ENCODE data around the gene GPR68. TPM values are rescaled to one million over a fixed set of nuclear protein-coding genes. Genes with fewer than 3 reads are reported as not detected.

Gene GPR68
- total RNA-seq, 2 experiments from 2014 or later: 0.13 to 0.84 TPM

DNA sequence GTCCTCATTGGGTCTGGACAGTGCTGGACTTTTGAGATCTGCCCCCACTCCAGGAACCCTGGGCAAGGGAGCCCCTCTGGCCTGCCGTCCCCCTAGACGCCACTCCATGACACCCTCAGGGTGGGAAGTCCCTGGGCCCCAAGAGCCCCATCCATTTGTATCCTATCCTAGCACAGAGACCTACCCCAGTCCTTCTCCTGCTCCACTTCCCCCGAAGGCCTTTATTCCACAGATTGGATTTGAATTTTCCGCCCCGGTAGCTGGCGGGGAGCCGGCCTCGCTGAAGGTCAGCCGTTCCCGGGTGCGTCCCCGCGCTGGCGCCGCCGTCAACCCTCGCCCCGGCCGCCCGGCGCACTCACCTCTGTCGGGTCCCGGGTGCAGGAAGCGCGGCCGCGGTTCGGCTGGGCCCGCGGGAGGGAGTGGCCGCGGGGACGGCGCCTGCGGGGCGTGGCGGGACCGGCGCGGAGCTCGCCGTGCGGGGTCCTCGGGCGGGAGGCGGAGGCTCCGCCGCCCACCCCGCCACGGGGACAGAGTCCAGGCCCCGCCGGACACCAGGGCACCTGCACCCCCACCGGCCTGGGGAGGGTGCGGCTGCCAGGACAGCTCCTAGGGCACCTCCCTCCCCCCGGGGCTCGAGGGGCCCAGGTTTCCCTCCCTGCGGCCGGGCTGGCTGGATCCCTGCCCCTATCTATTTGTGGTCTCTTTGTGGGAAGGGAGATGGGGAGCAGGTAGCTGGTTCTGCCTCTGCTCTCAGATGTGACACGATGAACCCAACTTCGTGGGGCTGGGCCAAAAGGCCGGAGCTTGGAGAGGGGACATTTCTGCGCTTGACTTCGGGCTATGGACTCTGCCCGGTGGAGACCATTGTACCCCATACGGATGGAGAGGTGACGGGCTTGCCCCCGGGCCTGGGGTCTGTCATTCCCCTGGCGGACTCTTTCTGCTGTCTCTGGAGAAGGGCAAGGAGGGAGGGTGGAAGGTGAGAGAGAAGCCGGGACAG, 19.9 kb upstream of the GPR68 start:
- no peaks in the 10 kb centered on the region for H3K9me2 ChIP-seq (ENCODE audit: insufficient read depth, low read length)
- no peaks in the 10 kb centered on the region for H4K20me1 ChIP-seq (ENCODE audit: insufficient read depth, low read length)
- no peak overlapping the region for H3K4me2 ChIP-seq (ENCODE audit: low read length)
- H3K4me3 ChIP-seq (ENCODE audit: low read depth, low read length, poor library complexity, severe bottlenecking): no peak overlapping the region
- intact Hi-C loops (cut with micrococcal nuclease; ENCODE audit: unreplicated experiment): no loop called here
- H3K4me1 ChIP-seq (ENCODE audit: insufficient read depth, low read length, poor library complexity, severe bottlenecking): peaks cover 6% of the 10 kb centered on the region
- no peaks in the 10 kb centered on the region for H3K9me3 ChIP-seq (ENCODE audit: low read length)
- H3K27ac ChIP-seq (ENCODE audit: low read depth, low read length, poor library complexity, severe bottlenecking): no peak overlapping the region
- POLR2A ChIA-PET: interaction anchor here (1.2 kb wide), 1 partner anchor 12 kb away, joined by 3 read pairs; no protein-coding TSS in a partner anchor
- no peak overlapping the region for H2AFZ ChIP-seq (ENCODE audit: low read length)
- no peaks in the 10 kb centered on the region for H3K79me2 ChIP-seq (ENCODE audit: insufficient read depth, low read depth, low read length)
- CTCF ChIA-PET (ENCODE audit: unreplicated experiment): no interaction called here
- no peak for DNase-seq (ENCODE audit: low spot score)
- no TSS peak for BruUV-seq (replicated peaks)
- H3K36me3 ChIP-seq (ENCODE audit: insufficient read depth, low read length): peaks cover 19% of the 10 kb centered on the region
- TF ChIP-seq EZH2phosphoT487 (IDR thresholded peaks at IDR 0.05; ENCODE audit: borderline replicate concordance, low read depth, low read length): no peak

DNA sequence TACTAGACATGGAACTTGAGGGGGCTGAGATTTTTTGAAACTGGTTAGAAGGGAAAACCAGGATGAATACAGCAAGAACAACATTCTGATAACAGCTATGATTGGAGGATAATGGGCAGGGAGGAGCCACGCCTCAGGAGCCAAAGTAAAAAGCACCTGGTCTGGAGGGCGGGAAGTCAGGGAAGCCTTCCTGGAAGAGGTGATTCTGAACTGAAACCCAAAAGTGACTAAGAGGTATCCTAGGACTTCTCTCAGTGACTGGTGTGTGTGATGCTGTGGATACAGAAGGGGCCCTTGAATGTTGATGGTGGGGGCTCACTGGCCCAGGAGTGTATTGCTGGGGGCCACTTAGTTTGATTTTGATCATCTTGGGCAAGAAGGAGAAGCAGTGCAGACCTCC, 18.8 kb upstream of the GPR68 start:
- Histone ChIP-seq H3K4me1 (ENCODE audit: insufficient read depth, low read length, poor library complexity, severe bottlenecking) (peaks cover 6% of the 10 kb centered on the region), H3K27ac (ENCODE audit: low read depth, low read length, poor library complexity, severe bottlenecking) (no peak overlapping the region), H3K4me3 (ENCODE audit: low read depth, low read length, poor library complexity, severe bottlenecking) (no peak overlapping the region), H3K36me3 (ENCODE audit: insufficient read depth, low read length) (peaks cover 11% of the 10 kb centered on the region), H3K9me2 (ENCODE audit: insufficient read depth, low read length) (no peaks in the 10 kb centered on the region), H3K9me3 (ENCODE audit: low read length) (no peaks in the 10 kb centered on the region), H4K20me1 (ENCODE audit: insufficient read depth, low read length) (no peaks in the 10 kb centered on the region), H3K79me2 (ENCODE audit: insufficient read depth, low read depth, low read length) (no peaks in the 10 kb centered on the region), H3K4me2 (ENCODE audit: low read length) (no peak overlapping the region), H2AFZ (ENCODE audit: low read length) (no peak overlapping the region)
- intact Hi-C loops (cut with micrococcal nuclease; ENCODE audit: unreplicated experiment): no loop called here
- POLR2A ChIA-PET: interaction anchor here (0.7 to 1.1 kb wide), 2 partner anchors 14 to 182 kb away, joined by 3 to 4 read pairs; no protein-coding TSS in a partner anchor
- TF ChIP-seq, protein P1, sequence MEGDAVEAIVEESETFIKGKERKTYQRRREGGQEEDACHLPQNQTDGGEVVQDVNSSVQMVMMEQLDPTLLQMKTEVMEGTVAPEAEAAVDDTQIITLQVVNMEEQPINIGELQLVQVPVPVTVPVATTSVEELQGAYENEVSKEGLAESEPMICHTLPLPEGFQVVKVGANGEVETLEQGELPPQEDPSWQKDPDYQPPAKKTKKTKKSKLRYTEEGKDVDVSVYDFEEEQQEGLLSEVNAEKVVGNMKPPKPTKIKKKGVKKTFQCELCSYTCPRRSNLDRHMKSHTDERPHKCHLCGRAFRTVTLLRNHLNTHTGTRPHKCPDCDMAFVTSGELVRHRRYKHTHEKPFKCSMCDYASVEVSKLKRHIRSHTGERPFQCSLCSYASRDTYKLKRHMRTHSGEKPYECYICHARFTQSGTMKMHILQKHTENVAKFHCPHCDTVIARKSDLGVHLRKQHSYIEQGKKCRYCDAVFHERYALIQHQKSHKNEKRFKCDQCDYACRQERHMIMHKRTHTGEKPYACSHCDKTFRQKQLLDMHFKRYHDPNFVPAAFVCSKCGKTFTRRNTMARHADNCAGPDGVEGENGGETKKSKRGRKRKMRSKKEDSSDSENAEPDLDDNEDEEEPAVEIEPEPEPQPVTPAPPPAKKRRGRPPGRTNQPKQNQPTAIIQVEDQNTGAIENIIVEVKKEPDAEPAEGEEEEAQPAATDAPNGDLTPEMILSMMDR (conservative IDR thresholded peaks at IDR 0.05; ENCODE audit: low read length): no peak
- no peak for TF ChIP-seq EZH2phosphoT487 (IDR thresholded peaks at IDR 0.05; ENCODE audit: borderline replicate concordance, low read depth, low read length)
- CTCF ChIA-PET (ENCODE audit: unreplicated experiment): no interaction called here
- no peak for DNase-seq (ENCODE audit: low spot score)
- no TSS peak for BruUV-seq (replicated peaks)

DNA sequence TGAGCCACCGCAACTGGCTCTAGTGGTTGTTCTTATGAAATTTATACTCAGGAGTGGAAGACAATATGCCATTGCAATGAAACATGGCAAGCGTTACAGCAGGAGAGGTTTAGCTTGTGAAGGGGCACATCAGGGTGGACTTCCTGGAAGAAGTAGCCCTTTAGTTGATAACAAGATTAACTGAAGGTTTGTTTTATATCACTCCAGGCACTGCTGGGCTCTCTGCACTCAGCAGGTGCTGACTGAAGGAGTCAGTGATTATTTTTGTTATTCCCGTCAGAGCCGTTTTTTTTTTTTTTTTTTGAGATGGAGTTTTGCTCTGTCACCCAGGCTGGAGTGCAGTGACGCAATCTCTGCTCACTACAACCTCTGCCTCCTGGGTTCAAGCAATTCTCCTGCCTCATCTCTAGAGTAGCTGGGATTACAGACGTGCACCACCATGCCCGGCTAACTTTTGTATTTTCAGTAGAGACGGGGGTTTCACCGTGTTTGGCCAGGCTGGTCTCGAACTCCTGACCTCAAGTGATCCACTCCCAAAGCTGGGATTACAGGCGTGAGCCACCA, 17.6 kb upstream of the GPR68 start:
- no TSS peak for BruUV-seq (replicated peaks)
- CTCF ChIA-PET (ENCODE audit: unreplicated experiment): no interaction called here
- TF ChIP-seq, protein P1 (conservative IDR thresholded peaks at IDR 0.05; ENCODE audit: low read length): no peak
- TF ChIP-seq EZH2phosphoT487 (IDR thresholded peaks at IDR 0.05; ENCODE audit: borderline replicate concordance, low read depth, low read length): no peak
- Histone ChIP-seq H2AFZ (ENCODE audit: low read length) (no peak overlapping the region), H3K4me1 (ENCODE audit: insufficient read depth, low read length, poor library complexity, severe bottlenecking) (peaks cover 17% of the 10 kb centered on the region), H3K9me3 (ENCODE audit: low read length) (no peaks in the 10 kb centered on the region), H3K4me2 (ENCODE audit: low read length) (no peak overlapping the region), H3K4me3 (ENCODE audit: low read depth, low read length, poor library complexity, severe bottlenecking) (no peak overlapping the region), H4K20me1 (ENCODE audit: insufficient read depth, low read length) (no peaks in the 10 kb centered on the region), H3K79me2 (ENCODE audit: insufficient read depth, low read depth, low read length) (no peaks in the 10 kb centered on the region), H3K9me2 (ENCODE audit: insufficient read depth, low read length) (no peaks in the 10 kb centered on the region), H3K27ac (ENCODE audit: low read depth, low read length, poor library complexity, severe bottlenecking) (no peak overlapping the region), H3K36me3 (ENCODE audit: insufficient read depth, low read length) (no peaks in the 10 kb centered on the region)
- intact Hi-C loops (cut with micrococcal nuclease; ENCODE audit: unreplicated experiment): no loop called here
- no peak for DNase-seq (ENCODE audit: low spot score)
- POLR2A ChIA-PET: interaction anchor here (0.6 to 0.8 kb wide), 4 partner anchors 19 to 1534 kb away, joined by 3 to 6 read pairs (median 3); no protein-coding TSS in a partner anchor

All from OCI-LY7 (cell line).